Transverse colon (tissue), 4 donors: Measurements from ENCODE around the gene KLF17. TPM values are rescaled to one million over a fixed set of nuclear protein-coding genes. Genes with fewer than 3 reads are reported as not detected.
"Not testable (repeated sequence)": the region's sequence is repeated elsewhere in the genome, so short reads cannot be mapped to it uniquely, and the experiment has no call there.

Source experiments
- DNase-seq: peaks from one replicate; pipeline ENCODE4 v3.0.0-alpha.2; 2019
- H3K27ac ChIP-seq, 4 donors: fragments of 200-600 bp; sonication (generic); 2 replicates each; pipeline ENCODE4 v1.5.1; 2016 to 2018; ENCODE audit warnings: inconsistent platforms in 4 of 4
- H3K27me3 ChIP-seq: fragments of 200-600 bp; sonication (generic); 2 replicates; pipeline ENCODE4 v1.5.1; 2017; ENCODE audit warnings: inconsistent platforms
- H3K36me3 ChIP-seq, 4 donors: fragments of 200-600 bp; sonication (generic); 2 replicates each; pipeline ENCODE4 v1.5.1; 2017 to 2019; ENCODE audit warnings: inconsistent platforms in 4 of 4
- H3K4me1 ChIP-seq, 4 donors: fragments of 200-600 bp; sonication (generic); 2 replicates each; pipeline ENCODE4 v1.5.1; 2017 to 2020; ENCODE audit warnings: inconsistent platforms in 4 of 4
- H3K4me3 ChIP-seq, 4 donors: fragments of 200-600 bp; sonication (generic); 1 replicate in 1 of 4; 2 replicates in 3 of 4; pipeline versions ENCODE4 v1.5.1 to v1.6.1; 2017 to 2019; ENCODE audit warnings: inconsistent platforms in 4 of 4
- H3K9me3 ChIP-seq, 2 donors: fragments of 200-600 bp; sonication (generic); 2 replicates each; pipeline ENCODE4 v1.5.1; 2017 to 2019; ENCODE audit warnings: inconsistent platforms in 2 of 2
- EP300 ChIP-seq: sonication (generic); formaldehyde crosslinking; IDR thresholded peaks from one replicate; pipeline ENCODE4 v1.6.1; 2017; ENCODE audit warnings: antibody characterized with exemption, low read depth
- POLR2A ChIP-seq: fragments of 450-650 bp; IDR thresholded peaks from one replicate; pipeline ENCODE4 v1.6.1; 2016; ENCODE audit warnings: antibody characterized with exemption, mild to moderate bottlenecking, moderate library complexity
- POLR2AphosphoS5 ChIP-seq, 3 donors: sonication (generic); formaldehyde crosslinking; IDR thresholded peaks; one replicate each; pipeline ENCODE4 v1.6.1; 2016; ENCODE audit warnings: antibody characterized with exemption in 3 of 3
- WGBS, 2 donors: methylation state at CpG; one replicate each; pipeline ENCODE4 v1.1.5; 2018; ENCODE audit warnings: low coverage in 1 of 2; 5-methylcytosine and 5-hydroxymethylcytosine counted together
- in situ Hi-C, 4 donors: fragments of 200-750 bp; cut with MboI; loops; one replicate each; pipeline versions ENCODE4 v1.15.0 to v1.15.1; 2017; ENCODE audit warnings: low sequenced_read_pairs in 3 of 4, low pct_ligation_motif_present in 1 of 4, low pct_unique_long_range_greater_than_20kb in 1 of 4
- intact Hi-C: fragments of 100-400 bp; cut with DNase I; formaldehyde crosslinking; loops from one replicate; pipeline ENCODE4 v1.15.1; 2023; ENCODE audit warnings: low total_unique reads
- total RNA-seq, 4 donors: library from RNA; depleted of rRNA; stranded (reverse); fragments of >200 nt; gene quantifications; one replicate each; pipeline ENCODE4 v1.1.0, GENCODE V29; 2016
- TF ChIP-seq, protein P1 (sequence below), 5 experiments: fragments of 200-600 bp in 3 of 5; fragments of 450-650 bp in 2 of 5; sonication (generic) in 3 of 5; IDR thresholded peaks; 1 replicate in 2 of 5; 2 replicates in 3 of 5; pipeline ENCODE4 v1.5.1; 2016 to 2017; ENCODE audit warnings: antibody characterized with exemption in 5 of 5, inconsistent platforms in 3 of 5, mild to moderate bottlenecking in 2 of 5, moderate library complexity in 1 of 5

KLF17 gene
- total RNA-seq, 4 donors from 2014 or later, result not detected

DNA sequence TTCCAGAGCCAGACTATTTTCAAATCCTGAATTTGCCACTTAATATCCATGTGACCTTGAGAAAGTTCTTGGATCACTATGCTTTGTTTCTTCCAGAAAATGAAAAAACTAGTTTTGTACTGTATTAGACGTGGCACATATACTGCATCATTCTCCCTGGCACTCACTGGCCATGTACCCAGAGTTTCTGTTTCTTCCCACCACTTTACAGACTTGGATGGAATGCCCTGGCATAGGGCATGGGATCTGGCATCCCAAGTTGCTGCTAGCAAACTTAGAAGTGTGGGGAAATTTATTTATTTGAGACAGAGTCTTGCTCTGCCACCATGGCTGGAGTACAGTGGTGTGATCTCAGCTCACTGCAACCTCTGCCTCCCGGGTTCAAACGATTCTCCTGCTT, 12.8 kb downstream of the KLF17 start:
- Histone ChIP-seq H3K27ac (no peak overlapping the region), H3K4me3 (no peak overlapping the region), H3K4me1 (no peaks in the 10 kb centered on the region), H3K27me3 (peaks cover 1% of the 10 kb centered on the region), H3K9me3 (no peaks in the 10 kb centered on the region), H3K36me3 (no peaks in the 10 kb centered on the region)
- in situ Hi-C loops, result no loop called here
- intact Hi-C loops, result no loop called here
- no peak for DNase-seq
- no peak for TF ChIP-seq EP300
- TF ChIP-seq POLR2AphosphoS5 (IDR thresholded peaks at IDR 0.05), result no peak
- TF ChIP-seq POLR2A, result no peak
- TF ChIP-seq, protein P1, sequence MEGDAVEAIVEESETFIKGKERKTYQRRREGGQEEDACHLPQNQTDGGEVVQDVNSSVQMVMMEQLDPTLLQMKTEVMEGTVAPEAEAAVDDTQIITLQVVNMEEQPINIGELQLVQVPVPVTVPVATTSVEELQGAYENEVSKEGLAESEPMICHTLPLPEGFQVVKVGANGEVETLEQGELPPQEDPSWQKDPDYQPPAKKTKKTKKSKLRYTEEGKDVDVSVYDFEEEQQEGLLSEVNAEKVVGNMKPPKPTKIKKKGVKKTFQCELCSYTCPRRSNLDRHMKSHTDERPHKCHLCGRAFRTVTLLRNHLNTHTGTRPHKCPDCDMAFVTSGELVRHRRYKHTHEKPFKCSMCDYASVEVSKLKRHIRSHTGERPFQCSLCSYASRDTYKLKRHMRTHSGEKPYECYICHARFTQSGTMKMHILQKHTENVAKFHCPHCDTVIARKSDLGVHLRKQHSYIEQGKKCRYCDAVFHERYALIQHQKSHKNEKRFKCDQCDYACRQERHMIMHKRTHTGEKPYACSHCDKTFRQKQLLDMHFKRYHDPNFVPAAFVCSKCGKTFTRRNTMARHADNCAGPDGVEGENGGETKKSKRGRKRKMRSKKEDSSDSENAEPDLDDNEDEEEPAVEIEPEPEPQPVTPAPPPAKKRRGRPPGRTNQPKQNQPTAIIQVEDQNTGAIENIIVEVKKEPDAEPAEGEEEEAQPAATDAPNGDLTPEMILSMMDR (IDR thresholded peaks at IDR 0.05), result no peak
- 56 to 92% methylated on average over 1 to 3 of the region's 3 CpGs for WGBS, 2 donors

DNA sequence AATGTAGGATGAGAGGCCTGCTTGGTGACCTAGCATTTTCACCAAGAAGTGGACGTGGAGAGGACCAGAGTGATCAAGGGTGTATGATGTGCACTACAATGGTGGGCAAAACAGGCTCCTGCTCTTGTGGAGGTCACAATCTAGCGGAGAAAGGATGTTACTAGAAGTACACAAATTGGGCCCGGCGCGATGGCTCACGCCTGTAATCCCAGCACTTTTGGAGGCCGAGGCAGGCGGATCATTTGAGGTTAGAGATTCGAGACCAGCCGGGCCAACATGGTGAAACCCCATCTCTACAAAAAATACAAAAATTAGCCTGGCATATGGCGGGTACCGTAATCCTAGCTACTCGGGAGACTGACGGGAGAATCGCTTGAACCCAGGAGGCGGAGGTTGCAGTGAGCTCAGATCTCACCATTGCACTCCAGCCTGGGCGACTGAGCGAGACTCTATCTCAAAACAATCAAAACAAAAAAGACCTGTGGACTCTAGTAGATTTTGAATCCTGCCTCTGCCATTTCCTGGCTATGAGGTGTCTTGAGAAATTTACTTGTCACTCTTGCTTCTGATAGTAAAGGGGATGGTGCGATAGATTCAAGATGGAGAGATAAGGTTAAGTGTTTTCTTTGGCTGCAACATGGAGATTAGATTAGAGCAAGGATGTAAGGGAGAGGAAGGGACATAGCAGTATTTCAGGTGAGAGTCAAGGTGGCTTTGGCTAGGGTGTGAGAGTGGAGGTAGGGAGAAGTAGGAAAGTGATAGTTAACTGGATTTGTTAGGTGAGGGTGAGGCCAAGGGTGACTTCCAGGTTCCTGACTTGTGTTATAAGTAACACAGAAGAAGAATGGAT, 15.7 kb downstream of the KLF17 start:
- in situ Hi-C loops (no loop called here), intact Hi-C loops (no loop called here)
- 91 to 97% methylated on average over 18 to 19 of the region's 19 CpGs for WGBS, 2 donors
- Histone ChIP-seq H3K27me3 (peaks cover 5% of the 10 kb centered on the region), H3K9me3 (no peaks in the 10 kb centered on the region), H3K4me3 (no peak overlapping the region), H3K36me3 (no peaks in the 10 kb centered on the region), H3K4me1 (no peaks in the 10 kb centered on the region), H3K27ac (no peak overlapping the region)
- TF ChIP-seq, protein P1 (IDR thresholded peaks at IDR 0.05), result no peak
- no peak for TF ChIP-seq POLR2AphosphoS5 (IDR thresholded peaks at IDR 0.05)
- no peak for TF ChIP-seq EP300
- no peak for TF ChIP-seq POLR2A
- DNase-seq, result no peak

DNA sequence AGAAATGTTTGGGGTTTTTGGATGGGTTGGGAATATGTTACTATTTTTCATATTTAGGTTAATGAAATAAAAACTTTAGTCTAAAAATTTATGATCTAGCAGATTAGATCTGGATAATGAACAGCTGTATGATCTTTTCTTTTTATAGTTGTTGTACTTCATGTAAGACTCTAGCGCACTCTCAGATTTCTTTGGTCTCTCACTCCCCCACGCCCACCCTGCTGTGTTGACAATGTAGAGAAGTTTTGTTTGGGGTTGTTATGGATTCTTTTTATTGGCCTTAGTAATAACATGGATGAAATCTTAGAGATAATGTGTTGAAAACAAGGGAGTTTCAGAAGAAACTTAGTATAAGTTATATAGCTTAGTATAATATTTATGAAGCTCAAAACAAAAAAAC, 17.3 kb downstream of the KLF17 start:
- Histone ChIP-seq H3K4me3 (no peak overlapping the region), H3K36me3 (no peaks in the 10 kb centered on the region), H3K9me3 (no peaks in the 10 kb centered on the region), H3K27ac (no peak overlapping the region), H3K4me1 (no peaks in the 10 kb centered on the region), H3K27me3 (peaks cover 5% of the 10 kb centered on the region)
- in situ Hi-C loops, result no loop called here
- 57 to 68% methylated on average over 2 of the region's 2 CpGs for WGBS, 2 donors
- no peak for TF ChIP-seq EP300
- TF ChIP-seq, protein P1 (IDR thresholded peaks at IDR 0.05), result no peak
- TF ChIP-seq POLR2A, result no peak
- no peak for TF ChIP-seq POLR2AphosphoS5 (IDR thresholded peaks at IDR 0.05)
- intact Hi-C loops, result no loop called here
- no peak for DNase-seq

DNA sequence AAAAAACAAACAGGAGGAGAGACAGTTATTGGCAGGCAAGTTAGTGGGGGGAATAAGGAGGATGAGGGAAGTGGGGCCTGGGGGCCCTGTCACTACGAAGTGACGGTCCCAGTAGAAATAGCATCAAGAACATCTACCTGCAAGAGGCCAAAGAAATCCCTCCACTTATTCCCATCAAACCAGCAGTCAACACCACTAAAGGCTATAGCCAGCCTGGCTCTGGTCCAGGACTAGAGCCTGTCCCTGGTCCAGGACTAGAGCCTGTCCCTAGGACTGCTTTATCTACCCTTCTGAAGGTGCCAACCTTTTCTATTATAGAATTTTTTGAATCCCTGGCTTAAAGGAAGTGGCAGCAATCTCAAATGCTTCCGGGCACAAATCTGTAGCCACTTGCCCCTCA, 19.6 kb downstream of the KLF17 start:
- in situ Hi-C loops, result no loop called here
- 73 to 94% methylated on average over 2 to 3 of the region's 3 CpGs for WGBS, 2 donors
- intact Hi-C loops, result no loop called here
- DNase-seq, result no peak
- Histone ChIP-seq H3K27ac (no peak overlapping the region), H3K9me3 (no peaks in the 10 kb centered on the region), H3K27me3 (peaks cover 5% of the 10 kb centered on the region), H3K36me3 (no peaks in the 10 kb centered on the region), H3K4me3 (no peak overlapping the region), H3K4me1 (no peaks in the 10 kb centered on the region)
- TF ChIP-seq POLR2AphosphoS5 (IDR thresholded peaks at IDR 0.05) (no peak), POLR2A (no peak), EP300 (no peak)
- TF ChIP-seq, protein P1 (IDR thresholded peaks at IDR 0.05), result no peak

DNA sequence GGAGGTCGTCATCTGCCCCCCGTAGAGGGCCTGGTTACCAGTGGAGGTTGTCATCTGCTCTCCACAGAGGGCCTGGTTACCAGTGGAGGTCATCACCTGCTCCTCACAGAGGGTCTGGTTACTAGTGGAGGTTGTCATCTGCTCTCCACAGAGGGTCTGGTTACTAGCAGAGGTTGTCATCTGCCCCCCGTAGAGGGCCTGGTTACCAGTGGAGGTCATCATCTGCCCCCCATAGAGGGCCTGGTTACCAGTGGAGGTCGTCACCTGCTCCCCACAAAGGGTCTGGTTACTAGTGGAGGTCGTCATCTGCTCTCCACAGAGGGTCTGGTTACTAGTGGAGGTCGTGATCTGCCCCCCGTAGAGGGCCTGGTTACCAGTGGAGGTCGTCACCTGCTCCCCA, 20.9 kb downstream of the KLF17 start:
- H3K4me1 ChIP-seq, intact Hi-C loops, H3K27ac ChIP-seq, H3K9me3 ChIP-seq, H3K36me3 ChIP-seq, in situ Hi-C loops, H3K27me3 ChIP-seq, H3K4me3 ChIP-seq, DNase-seq: not testable (repeated sequence)
- 92% methylated on average over 3 of the region's 8 CpGs; no CpG with 5 or more reads in 1 of the 2 donors for WGBS, 2 donors
